NCI-H2081 treated with DMSO at 0.1 percent for 48 hours (cell line): ENCODE results near the gene C22orf39.

ENCODE experiments used
- DNase-seq: peaks from one replicate; lab custom pipeline; 2025; lab: John Stamatoyannopoulos, UW

Gene C22orf39

GRCh38 chr22:19430890-19431541 is 16.5 kb downstream of the C22orf39 start:
- DNase-seq: no peak

- no peak for DNase-seq
These were observed 17.3 kb downstream of the C22orf39 start for GRCh38 chr22:19429950-19430889.

GRCh38 chr22:19424186-19424500 is 23.4 kb downstream of the C22orf39 start:
- DNase-seq: no peak

- no peak for DNase-seq
These were observed 24.8 kb downstream of the C22orf39 start for GRCh38 chr22:19422440-19423301.

GRCh38 chr22:19420321-19420720 is 27.2 kb downstream of the C22orf39 start:
- no peak for DNase-seq

GRCh38 chr22:19419464-19420178 is 27.9 kb downstream of the C22orf39 start:
- DNase-seq: no peak

DNA sequence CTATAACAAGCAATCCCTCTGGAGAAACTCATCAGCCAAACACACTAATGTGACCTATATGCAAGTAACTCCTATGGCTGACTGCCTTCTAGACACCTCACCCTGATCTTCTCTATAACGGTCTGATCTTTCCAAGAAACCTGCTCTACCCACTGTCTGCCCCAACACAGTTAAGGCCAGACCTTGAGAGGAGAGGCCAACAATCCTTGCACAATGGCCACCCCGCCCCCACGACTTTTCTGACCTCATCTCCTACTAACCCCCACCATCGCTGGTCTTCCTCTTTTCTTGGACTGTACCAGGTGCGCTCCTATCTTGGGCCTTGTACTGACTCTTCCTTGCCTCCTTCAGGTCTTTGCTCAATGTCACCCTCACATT is 28.4 kb downstream of the C22orf39 start:
- no peak for DNase-seq

DNA sequence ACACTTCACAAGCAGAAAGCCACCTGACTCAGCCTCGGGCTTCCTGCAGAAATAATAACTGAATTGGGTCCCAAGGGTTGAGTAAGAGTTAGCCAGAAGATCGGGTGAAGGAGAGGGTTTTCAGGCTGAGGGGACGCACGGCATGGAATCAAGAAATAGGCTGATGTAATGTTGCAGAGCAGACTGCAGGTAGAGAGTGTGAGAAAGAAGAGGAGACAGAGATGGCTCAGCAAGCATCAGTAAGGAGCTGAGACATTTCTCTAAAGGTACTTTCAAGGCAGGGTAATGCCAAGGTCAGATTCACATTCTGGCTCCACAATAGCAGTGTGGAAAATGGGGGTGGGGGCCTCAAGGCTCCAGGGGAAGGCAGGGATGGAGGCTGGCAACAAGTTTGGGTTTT is 34.6 kb downstream of the C22orf39 start:
- no peak for DNase-seq

DNA sequence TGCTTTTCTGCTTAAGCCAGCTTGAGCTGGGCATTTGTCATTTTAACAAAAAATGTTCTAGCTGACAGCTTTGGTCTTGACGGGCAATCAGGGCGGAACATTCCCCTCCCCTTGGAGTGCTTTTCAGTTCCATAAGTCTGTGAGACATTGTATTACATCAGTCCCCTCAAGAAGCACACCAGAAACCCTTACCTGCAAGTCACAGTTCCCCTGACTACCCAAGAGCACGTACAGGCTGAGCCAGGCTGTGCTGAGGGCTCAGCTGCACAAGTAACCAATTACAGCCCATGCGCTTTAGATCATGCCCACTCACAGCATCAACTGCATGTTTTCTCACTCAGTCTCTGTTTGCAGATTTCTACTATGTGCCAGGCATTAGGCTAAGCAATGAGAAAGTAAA is 35.0 kb downstream of the C22orf39 start:
- DNase-seq: no peak

DNA sequence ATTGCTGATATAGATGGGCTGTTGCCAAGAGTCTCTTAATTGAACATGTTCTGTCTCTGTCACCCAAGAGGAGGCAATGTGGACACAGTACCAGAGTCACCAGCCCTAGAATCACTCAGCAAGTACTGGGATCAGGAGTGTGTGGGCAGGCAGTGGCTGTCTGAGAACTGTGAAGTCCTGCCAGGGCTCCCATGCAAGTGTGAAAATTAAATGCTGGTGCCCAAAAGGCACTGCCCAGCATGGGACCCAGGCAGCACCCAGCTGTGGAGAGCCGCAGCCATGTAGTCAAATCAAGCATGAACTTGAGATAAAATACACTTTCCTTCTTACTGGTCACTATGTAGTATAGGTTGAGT is 35.8 kb downstream of the C22orf39 start:
- no peak for DNase-seq

DNA sequence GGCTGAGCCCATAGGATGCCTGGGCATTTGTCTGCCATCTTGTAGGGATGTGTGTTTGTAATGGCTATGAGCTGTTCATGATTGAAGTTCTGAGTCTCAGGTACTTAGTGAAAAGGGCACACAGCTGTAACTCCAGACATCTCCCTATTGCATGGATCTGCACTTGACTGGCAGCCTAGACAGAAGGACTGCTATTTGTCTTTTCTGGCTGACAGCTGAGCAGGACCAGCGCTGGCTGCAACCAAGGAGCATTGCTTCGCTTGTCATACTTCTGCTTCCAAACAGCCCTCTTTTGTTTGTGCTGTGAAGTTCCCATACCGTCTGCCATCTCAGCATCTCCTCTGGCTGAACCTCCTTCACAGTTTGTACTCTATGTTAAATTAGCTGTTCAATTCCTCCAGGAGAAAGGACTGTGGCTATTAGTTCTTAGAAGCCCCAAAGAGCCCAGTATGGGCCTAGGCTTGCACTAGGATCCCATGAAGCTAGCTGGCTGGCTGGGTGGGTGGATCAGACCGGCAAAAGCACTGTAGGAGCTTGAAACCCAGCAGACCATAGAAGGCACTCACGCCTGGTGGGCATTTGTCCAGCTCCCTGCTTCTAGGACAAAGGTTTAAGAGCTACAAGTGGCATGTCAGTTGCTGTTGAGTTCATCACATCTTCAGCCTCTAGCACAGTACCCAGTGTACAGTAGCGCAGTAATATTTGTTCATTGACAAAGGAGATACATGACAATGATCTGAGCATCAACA is 36.4 kb downstream of the C22orf39 start:
- no peak for DNase-seq

GRCh38 chr22:19407649-19408606 is 39.6 kb downstream of the C22orf39 start:
- DNase-seq: no peak

DNA sequence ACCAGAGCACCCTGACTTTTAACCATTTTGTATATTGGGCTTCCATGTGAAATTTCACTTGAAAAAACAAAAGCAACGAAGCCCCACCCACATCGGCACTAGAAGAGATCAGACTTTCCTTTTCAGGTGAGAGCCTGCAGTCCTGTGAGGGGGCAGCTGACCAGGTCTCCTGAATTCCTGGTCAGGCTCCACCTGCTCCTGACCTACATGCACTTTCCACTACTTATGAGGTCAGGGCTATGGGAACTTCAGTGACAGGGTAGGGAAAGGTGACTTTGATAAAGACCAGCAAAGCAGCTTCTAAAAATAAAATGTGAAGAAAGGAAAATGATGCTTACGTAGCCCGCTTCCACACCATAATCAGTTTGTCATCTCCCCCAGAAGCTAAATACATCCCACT is 40.7 kb downstream of the C22orf39 start:
- no peak for DNase-seq

GRCh38 chr22:19406281-19406811 is 41.2 kb downstream of the C22orf39 start:
- DNase-seq: no peak

GRCh38 chr22:19405652-19406051 is 41.9 kb downstream of the C22orf39 start:
- no peak for DNase-seq

DNA sequence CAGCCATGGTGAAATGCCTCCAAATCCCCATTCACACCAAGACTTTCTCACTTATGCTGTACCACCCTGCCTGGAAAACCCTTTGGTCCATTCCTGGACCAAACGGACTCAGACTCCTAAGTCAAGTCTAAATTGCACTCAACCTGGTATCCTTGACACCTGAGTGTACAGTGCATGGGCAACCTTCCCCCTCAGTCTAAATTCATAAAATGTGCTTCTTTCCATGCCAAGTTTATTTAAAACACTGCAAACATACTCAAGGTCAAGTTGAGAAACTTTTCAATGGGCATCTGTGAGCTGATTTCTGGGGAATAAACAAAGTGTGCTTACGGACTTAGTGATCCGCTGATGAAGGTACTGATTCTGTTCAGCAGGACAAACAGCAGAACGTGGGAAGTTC is 42.4 kb downstream of the C22orf39 start:
- no peak for DNase-seq

- DNase-seq: no peak
These were observed 42.8 kb downstream of the C22orf39 start for GRCh38 chr22:19404676-19405075.

DNA sequence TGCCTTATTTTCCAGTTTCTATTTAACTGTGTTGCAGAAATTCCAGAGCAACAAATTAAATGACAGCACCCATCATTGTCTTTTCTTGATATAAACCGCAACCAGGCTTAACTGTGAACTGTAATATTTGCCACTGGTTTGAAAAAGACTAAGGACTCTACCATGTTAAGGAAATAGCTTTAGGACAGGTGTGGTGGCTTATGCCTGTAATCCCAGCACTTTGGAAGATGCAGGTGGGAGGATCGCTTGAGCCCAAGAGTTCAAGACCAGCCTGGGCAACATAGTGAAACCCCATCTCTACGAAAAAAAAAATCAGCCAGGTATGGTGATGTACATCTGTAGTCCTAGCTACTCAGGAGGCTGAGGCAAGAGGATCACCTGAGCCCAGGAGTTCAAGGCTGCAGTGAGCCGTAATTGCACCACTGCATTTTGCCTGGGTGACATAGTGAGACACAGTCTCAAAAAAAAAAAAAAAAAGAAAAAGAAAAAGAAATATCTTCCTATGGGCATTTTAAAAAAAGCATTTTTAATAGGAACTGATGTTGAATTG is 44.8 kb downstream of the C22orf39 start:
- no peak for DNase-seq

- DNase-seq: no peak
These were observed 46.0 kb downstream of the C22orf39 start for GRCh38 chr22:19401483-19401882.

DNA sequence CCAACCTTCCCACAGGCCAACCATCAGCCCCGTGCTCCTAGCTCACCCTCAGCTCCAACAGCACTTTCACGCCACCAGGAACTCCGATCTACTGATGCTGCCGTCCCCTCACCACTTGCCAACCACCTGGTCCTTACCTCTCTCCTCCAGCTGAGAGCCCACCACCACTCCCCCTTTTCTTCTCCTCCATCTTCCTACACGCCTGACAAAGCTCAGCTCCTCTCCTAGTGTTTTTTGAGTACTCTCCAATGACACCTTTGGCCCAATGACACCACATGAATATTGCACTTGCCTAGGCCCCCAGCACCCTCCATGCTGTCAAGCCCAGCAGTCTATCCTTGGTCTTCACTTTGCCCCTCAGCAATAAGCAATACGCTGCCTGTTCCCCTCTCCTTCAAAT is 46.6 kb downstream of the C22orf39 start:
- no peak for DNase-seq
